NCI-H2107 treated with DMSO at 0.1 percent for 48 hours (cell line): Measurements from ENCODE around the gene HOXB13.
"Not testable (repeated sequence)": the region's sequence is repeated elsewhere in the genome, so short reads cannot be mapped to it uniquely, and the experiment has no call there.

Experiments
- DNase-seq: peaks from one replicate; lab custom pipeline; 2025; ENCODE audit not compliant: unreplicated experiment; lab: John Stamatoyannopoulos, UW

HOXB13 gene

DNA sequence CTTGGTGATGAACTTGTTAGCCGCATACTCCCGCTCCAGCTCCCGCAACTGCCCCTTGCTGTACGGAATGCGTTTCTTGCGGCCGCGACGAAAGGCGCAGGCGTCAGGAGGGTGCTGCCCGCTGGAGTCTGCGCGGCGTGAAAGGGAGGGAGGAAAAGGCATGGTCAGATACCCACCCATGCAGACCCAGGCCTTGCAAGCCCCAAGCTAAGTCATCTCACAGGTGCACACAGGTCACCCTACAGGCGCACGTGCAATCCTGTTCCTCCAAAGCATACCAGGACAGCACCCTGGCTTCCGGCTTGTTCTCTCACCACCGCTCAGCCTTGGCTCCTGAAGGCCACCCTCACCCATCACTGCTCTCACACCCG, 1.6 kb downstream of the HOXB13 start:
- no peak for DNase-seq

DNA sequence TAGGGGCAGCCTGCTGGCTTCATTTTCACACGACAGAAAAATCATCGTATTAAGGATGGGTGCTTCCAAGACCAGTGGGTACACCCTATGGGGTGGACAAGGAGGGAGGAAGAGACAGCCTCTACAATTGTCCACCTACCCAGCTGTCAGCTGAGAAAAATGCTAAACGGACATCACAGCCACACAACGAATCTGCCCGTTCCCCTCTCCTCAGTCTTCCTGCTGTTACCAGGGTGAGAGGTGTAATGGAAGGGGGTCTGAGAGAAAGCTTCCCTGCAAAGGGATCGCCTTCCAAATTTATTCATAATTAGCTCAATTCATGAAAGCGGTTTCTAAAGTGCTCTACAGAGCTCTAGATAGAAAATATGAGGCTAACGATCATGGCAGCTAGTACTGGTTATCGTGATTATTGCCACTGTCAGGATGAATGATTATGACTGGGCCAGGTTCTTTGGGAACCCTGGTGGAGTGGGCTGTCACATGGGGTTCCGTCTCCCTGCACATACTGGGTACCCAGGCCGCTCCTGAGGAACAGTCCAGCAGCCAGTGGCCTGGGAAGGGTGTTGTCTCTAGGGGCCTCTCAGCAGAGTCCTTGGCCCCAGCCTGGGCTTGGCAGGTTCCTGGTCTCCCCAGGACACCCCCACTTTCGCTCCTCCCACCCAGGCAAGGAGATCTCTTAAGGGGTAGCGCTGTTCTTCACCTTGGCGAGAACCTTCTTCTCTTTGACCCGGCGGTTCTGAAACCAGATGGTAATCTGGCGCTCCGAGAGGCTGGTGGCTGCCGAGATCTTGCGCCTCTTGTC, 2.2 kb downstream of the HOXB13 start:
- no peak for DNase-seq

DNA sequence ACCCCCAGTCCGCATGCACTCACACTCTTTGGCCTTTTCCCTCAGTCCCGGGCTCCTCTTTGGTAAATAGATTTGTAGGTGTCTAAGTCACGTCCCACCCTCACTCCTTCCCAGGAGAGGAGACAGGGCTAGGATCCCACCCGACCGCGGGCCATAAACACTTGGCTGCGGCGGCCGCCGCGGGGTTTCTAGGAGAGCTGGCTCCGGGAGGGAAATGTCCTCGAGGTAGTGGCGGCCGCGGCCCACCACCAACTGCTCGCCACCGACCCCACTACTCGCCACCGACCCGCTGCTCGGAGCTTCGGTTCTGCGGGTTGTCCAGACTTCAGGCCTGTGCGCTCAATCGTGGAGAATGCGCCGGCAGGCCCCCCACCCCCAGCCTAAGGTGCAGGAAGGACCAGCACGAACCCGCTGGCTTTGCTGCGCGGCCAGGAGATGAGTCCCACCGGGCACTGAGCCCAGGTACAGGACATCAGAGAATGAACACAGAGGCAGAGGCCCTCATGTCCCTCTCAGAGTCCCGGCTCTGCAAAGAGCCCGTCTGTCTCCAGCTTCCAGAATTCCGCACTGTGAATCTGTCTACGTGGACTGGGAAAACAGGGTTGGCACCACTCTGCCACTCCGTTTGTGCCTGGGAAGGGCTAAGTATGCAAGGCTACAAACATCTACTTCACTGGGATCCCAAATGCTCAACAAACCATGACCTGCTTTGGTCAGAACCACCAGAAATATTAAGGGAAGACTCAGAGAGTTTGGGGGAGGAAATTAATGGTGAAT, 3.1 kb downstream of the HOXB13 start:
- no peak for DNase-seq

DNA sequence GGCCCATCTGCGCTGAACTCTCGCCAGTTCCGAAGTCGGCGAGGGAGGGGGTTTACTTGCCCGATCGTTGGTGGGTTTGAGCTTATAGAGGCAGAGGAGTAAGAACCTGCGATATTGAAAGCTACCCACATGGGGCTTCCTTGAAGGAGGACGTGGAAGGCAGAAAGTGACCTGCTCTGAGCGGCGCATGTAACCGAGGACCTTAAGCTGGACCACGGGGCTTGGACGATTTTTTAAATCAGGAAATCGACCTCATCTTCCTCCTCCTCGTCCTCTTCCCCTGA, 3.6 kb downstream of the HOXB13 start:
- no peak for DNase-seq

DNA sequence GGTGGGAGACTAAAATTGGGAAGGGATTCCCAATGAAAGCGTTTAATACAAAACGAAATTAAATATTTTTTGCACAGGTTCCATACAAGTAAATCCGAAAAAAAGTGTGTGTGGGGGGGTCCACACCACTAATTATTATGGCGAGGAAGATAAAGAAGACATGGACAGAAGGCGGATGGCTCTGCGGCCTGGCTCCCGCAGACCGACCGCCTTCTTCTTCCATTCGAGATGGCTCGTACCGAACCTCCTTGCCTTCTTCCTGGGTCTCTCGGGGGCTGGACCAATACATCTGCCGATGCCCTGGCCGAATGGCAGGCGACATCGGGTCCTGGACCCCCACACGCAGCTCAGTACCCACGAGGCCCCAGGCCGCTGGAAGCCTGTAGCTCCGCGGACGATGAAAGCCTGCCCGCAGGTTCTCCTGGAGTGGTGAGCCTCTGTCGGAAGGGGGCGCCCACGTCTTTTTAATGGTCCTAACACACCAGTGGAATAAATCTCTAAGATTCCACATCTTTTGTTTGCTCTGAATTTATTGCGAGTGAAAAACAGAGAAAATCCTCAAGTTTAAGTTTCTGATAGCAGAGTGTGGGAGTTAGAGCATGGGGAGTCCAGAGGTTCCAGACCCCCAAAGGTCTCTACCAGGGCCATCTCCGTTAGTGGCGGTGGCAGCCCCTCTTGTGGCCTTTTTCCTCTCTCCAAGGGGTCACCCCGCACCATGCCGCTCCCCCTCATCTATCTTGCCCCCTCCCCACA, 4.1 kb downstream of the HOXB13 start:
- peak; percentile 53 for DNase-seq

DNA sequence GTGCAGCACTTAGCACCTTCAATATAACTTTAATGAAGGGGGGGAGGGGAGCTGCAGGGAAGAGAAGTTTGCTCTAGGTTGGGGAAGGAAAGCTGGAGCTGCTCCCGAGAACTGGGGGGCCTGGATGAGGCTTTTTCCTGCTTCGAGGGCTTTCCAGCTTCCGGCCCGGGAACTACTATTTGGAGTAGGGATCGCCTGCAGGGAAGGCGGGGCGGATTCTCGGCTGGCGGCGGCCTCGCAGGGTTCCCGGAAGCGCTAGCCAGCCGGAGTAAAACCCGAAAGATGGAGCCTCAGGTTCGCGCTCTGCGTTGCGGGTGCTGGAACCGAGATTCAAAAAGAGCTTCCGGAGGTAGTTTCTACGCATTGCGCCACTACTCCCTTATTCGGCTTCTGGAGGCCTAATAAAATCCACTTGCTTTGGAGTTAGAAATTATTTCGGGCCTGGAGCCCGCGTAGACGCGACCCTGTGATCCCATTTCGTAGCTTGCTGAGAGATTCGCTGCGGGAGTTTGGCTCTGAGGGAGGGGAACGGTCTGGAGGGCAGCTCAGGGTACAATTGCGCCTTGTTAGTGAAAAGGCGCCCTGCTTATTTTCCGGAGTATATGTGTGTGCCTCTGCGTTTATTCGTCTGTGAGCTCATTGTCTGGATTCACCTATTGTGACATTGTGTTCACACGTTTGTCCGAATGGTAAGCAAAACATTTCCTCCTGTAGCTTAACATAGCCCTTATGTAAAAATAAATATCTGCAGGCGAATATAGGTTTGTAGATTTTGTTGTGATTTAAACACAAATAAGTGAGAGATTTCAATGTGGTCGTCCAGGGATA, 4.9 kb downstream of the HOXB13 start:
- no peak for DNase-seq

DNA sequence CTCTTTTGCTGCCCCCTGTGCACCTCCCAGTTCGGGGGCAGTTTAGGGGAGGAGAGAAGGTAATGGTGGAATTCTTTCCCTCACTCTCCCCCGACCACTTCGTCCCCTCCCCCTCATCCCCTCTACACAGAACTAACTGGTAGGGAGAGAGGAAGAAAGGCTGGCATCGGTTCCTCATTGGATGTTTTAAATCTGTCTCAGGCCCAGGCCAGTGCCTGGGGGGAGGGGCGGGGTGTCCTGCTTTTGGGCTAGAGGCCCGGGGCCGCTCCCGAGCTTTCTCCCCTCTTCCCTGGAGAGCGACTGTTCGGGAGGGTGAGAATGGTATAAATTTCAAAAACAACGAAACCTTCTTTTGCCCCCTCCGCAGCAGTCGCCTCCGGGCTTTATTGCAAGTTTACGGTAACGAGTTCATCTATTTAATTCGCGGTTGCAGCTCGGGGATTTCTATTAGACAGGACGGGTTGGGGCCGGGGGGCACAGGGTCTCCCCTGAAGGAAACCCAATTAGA, 5.6 kb downstream of the HOXB13 start, which contains the start of gene PRAC2:
TSS of gene PRAC2 (plus strand) at position 271 of the 508 bp plus-strand sequence. CDS start 1,226 bp downstream, outside the sequence.
- no peak for DNase-seq

DNA sequence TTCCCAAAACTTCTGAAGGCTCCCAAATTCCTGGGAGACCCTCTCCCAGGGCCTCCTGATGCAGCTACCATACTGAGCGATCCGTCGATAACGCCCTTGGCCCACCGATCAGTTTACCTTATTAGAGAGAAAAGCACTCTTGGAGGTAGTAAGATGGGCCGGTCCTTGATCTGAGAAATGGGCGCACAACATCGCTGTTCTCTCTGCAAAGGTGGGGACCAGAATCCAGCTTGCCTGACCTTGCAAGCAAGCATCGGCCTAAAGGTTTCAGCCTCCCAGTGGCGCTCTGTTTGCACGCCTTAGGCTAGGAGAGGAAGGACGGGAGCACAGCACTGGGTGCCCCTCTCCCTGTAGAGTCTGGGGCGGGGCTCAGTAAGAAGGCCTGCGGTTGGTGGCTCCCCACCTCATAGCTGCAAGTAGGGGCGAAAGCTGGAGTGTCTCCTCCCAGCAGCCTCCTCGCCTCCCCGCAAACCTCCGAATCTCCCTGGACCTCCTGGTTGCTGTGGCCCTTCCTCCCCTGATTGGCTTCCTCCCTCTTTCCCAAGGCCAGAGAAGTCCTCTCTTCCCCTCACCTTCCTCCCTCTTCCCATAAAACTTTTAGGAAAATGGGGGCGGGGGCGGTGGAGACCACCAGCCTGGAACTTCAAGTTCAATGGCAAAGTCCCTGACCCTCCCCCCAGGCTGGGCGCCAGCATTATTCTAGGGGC, 6.2 kb downstream of the HOXB13 start, which contains the start of gene PRAC1:
TSS of gene PRAC1 (minus strand) at position 318 of the 707 bp plus-strand sequence. CDS start at position 192, 126 bp downstream.
- no peak for DNase-seq

DNA sequence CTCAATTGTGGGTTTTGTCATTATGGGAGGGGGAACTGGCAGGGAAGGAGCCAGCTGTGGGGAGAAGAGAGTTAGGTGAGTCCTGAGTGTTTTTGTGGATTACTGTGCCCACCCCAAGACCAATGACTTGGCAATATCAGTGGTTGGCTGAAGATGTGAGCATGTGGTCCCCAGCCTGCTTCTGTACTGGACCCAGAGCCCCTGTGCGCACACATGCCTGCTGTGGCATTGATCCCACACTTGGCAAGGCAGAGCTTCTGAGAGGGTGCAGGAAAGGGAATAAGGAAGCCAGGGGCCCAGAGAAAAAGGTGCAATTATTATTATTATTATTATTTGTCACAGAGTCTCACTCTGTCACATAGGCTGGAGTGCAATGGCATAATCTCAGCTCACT, 7.5 kb downstream of the HOXB13 start:
- DNase-seq = no peak

DNA sequence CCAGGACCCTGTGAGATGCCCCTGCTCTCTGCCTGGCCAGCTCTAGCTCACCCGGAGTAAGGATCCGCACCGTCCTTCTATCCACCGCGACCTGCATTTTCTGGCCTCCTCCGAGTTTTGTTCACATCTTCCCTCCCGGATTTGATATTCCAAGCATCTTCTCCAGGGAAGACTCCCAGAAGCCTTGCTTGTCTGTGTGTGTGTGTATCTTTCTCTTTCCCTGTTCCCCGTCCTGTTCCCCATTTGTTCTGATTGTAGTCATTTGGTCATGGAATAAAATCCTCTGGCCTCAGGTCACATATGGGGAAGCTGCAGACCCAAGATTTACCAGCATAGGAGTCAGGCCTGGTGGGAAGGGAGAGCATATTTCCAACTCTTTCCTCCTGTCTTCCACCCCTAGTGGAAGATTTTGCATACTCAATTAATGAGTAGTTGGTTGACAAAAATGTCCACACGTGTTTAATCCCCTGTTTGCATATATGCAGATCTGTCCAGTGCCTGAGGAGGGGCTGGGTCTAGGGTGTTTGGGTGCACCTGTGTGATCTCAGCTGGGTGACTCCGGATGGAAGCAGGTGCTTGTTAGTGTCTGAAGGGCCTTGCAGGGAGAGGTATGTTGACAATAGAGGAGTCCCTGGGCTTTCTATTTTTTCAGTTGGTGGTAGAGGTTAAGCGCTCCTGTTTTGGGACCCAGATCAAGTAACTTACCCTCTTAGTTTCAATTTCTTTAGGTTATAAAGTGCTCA, 8.1 kb downstream of the HOXB13 start:
- no peak for DNase-seq

DNA sequence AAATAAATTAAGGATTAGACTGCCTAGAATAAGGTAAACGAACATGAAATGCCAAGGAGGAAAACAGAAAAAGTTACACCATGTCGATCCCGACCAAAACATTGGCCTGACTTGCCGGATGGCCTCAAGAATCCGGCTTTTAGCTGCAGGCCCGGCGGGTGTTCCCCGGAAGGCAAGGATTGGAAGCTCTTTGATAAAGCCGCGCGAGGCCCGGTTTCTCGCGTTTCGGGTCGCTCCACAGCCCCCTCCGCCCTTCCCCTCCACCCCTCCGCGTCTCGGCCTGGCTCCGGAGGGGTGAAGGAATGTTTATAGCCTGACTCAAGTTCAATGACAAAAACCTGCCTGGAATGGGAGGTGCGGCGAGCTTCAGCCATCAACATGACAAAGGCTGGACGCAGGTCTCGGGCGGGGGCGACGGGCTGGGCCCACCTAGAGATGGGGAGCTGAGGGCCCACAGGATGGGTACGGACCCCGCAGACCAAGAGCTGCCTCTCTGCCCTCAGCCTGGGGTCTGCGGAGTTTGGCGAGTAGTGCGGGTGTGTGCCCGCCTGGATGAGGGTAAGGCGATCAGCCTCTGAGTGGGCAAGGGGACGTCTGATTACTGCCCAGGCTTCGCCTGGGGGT, 8.8 kb downstream of the HOXB13 start:
- DNase-seq = no peak

DNA sequence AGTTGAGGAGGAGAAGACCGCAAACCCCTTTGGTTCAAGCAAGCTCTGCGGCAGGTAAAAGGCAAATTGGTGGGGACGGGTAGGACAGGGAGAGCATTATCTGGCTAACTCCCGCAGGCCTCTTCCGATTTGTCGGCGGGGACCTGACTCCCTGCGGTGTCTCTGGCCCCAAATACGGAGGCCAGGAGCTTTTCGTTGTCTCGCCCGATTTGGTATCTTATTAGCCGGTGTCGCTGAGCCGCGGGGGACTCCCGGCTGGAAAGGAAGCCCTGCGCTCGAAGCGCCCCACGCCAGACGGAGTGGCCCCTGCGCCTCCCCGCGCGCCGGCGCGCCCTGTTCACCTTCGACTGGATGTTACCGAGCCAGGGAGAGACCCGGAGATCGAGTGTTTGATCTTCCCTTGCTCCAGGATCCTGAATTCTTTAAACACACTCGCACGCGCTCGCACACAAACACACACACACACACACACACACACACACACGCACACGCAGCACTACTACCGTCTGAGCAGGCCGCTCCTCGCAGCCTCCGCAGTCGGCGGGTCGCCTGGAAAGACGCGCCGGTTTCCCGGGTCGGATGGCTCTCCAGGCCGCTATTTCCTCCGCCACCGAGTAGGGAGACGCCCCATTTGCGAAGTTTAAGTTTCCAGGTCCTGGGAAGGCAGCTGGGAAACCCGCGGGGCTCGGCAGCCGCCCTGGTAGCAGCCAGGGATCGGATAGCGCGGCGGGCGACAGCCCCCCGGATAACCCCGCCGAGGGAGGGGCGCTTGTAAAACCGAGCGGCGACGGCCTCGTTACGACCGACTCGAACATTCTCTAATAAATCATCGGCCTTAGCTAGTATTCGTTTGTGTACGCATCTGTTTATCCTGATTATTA, 9.5 kb downstream of the HOXB13 start:
- DNase-seq = no peak

DNA sequence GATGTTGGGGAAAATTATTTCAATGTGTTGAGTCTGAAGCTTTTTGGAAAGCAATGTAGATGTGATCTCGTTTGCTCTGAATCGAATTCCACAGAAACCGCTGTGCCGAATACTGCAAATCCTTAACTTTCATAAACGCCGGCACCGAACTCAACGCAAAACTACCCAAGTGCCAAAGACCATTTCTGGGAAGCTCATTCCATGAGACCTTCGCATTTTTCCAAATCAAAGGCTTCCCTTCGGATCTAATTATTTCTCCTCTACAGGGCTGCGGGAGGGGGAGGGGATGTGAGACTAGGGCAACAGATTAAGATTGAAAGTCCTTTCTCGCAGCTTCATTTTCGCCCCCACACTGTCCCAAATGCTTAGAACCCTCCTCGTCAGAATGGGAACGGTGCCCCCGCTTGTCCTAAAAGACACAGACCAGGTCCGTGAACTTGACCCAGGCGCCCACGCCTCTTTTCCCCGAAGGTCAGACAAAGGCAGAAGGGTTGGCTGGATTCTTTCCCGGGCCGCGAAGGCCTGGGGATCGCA, 10.3 kb downstream of the HOXB13 start:
- no peak for DNase-seq

DNA sequence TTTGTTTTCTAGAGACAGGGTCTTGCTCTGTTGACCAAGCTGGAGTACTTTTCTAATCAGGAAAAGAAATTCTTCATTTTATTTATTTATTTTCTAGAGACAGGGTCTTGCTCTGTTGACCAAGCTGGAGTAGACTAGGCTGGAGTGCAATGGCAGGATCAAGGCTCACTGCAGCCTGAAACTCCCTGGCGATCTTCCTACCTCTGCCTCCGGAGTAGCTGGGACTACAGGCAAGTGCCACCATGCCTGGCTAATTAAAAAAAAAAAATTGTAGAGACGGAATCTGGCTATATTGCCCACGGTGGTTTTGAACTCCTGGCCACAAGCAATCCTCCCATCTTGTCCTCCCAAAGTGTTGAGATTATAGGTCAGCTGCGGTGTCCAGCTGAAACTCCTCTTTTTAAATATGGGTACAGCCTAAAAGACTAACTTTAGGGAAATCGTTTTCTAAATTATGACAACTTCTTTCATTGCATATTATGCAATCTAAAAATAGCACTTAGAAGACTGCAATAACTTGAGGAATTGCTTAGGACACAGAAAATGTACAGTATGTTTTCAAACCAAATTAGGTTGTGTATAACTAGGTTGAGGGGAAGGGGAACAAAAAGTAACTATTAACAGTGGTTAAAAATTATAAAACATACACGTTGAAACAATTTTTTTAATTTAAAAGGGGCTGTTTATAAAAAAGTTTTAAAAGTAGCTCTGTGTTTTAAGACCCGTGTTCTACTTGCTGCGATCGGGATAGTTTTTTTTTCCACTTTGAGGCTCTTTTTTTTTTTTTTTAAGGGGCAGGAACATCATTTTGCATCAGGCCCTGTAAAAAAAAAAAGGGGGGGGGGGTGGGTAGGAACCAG, 11.0 kb downstream of the HOXB13 start:
- no peak for DNase-seq

DNA sequence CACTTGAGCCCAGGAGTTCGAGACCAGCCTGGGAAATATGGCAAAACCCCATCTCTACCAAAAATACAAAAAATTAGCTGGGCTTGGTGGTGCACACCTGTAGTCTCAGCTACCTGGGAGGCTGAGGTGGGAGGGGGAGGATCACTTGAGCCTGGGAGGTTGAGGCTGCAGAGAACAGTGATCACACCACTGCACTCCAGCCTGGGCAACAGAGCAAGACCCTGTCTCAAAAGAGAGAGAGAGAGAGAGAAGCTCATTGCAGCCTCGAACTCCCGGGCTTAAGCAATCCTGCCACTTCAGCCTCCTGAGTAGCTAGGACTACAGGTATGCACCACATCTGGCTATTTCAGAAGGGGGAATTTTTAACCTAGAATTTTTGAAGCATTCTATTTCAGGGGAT, 12.0 kb downstream of the HOXB13 start:
- DNase-seq = not testable (repeated sequence)

DNA sequence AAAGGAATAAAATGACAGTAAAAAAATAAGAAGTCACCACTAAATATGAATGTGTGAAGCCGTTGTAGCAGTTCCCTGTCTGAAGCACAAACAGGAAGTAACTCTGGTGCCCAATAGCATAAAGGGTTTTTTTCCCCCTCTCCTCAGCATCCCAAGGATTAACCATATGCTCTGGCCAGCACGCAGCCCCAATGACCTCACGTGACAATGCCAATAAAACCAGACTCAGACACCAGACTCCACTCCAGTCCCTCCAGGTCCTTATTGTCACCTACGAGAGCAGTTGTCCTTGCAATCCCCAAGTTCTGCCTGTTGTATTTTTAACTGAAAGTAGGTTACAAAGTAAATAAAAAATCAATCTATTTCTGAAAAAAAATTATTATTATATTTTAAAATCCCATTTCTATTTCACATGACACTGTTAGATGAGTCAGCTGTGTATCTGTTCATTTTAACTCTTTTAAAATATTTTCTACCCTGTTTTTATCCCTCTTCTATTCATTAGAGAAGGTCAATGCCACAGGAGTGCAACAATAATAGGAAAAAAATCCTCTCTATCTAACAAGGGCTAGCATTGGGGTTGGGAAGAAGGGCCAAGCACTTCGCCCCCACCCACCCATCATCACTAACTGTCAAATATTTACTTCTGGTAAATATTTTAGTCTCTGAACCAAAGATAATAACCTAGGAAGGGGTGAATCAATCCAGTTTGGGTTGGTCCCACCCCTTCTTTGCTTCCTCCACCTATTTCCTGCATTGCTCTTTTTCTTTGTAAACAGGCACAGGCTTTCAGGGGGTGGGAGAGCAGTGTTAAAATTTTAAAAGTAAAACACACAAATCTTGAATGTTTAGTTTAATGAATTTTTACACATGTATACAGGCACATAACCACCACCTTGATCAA, 12.8 kb downstream of the HOXB13 start:
- no peak for DNase-seq
